AG08395 (cell line): ENCODE results near the gene ATXN1L.
A peak's percentile ranks its signal among the peaks of the same experiment; 100 is the strongest.
"Not testable (repeated sequence)": the region's sequence is repeated elsewhere in the genome, so short reads cannot be mapped to it uniquely, and the experiment has no call there.

ENCODE experiments used
- DNase-seq: peaks from one replicate; pipeline ENCODE4 v3.0.0; 2012; ENCODE audit warnings: mixed read lengths, low spot score

The ATXN1L gene

GRCh38 chr16:71894921-71895678 is 49.3 kb downstream of the ATXN1L start, which contains the start of gene IST1:
Gene IST1 (plus strand): TSS chr16:71895531. CDS start chr16:71915641, 20,110 bp downstream.
- DNase-seq, result peak; percentile 99

- peak; percentile 28 for DNase-seq
These were observed 50.0 kb downstream of the ATXN1L start for GRCh38 chr16:71895679-71896365.

- no peak for DNase-seq
These were observed 51.1 kb downstream of the ATXN1L start for GRCh38 chr16:71896764-71897368.

- no peak for DNase-seq
These were observed 53.4 kb downstream of the ATXN1L start for GRCh38 chr16:71899171-71899570.

GRCh38 chr16:71902656-71903365 is 57.0 kb downstream of the ATXN1L start:
- DNase-seq, result no peak

GRCh38 chr16:71903608-71904007 is 57.8 kb downstream of the ATXN1L start:
- DNase-seq, result no peak

- DNase-seq, result no peak
These were observed 58.5 kb downstream of the ATXN1L start for GRCh38 chr16:71904239-71904638.

GRCh38 chr16:71905765-71906164 is 60.0 kb downstream of the ATXN1L start:
- DNase-seq, result not testable (repeated sequence)
